K562 (cell line): Measurements from ENCODE around the gene UBXN2A. TPM values are rescaled to one million over a fixed set of nuclear protein-coding genes. Genes with fewer than 3 reads are reported as not detected.
A peak's percentile ranks its signal among the peaks of the same experiment; 100 is the strongest.

ENCODE experiments used
- ASH1L ChIP-seq: fragments of 450-650 bp; IDR thresholded peaks from 2 replicates; pipeline ENCODE4 v1.6.1; 2018; ENCODE audit warnings: borderline replicate concordance, mild to moderate bottlenecking, low read depth; ENCODE audit not compliant: partially characterized antibody
- CBX1 ChIP-seq: sonication (generic); IDR thresholded peaks from 2 replicates; pipeline ENCODE4 v1.6.1; 2016; ENCODE audit warnings: antibody characterized with exemption, low read depth, mild to moderate bottlenecking
- CREB1 ChIP-seq, 2 experiments: sonication (generic) in 1 of 2; formaldehyde crosslinking in 1 of 2; IDR thresholded peaks; 2 replicates each; pipeline versions ENCODE4 v1.6.1 to v1.8.0; 2012 to 2022; ENCODE audit warnings: inconsistent platforms in 1 of 2, mild to moderate bottlenecking in 1 of 2, missing genetic modification reagents in 1 of 2, moderate library complexity in 1 of 2
- CREM ChIP-seq: IDR thresholded peaks from 2 replicates; pipeline ENCODE4 v1.6.1; 2014; ENCODE audit warnings: antibody characterized with exemption, low read depth
- ETV1 ChIP-seq: fragments of 450-650 bp; conservative IDR thresholded peaks from 2 replicates; pipeline ENCODE4 v1.6.1; 2016; ENCODE audit warnings: missing genetic modification characterization, control low read depth, low read depth, missing compliant biosample characterization
- HDAC2 ChIP-seq: fragments of 450-650 bp; IDR thresholded peaks from 2 replicates; pipeline ENCODE4 v1.6.1; 2016; ENCODE audit warnings: mild to moderate bottlenecking
- HLTF ChIP-seq: fragments of 450-650 bp; IDR thresholded peaks from 2 replicates; pipeline ENCODE4 v1.6.1; 2016
- HMG20A ChIP-seq: fragments of 450-650 bp; formaldehyde crosslinking; conservative IDR thresholded peaks from 2 replicates; pipeline ENCODE4 v1.4.0; 2020; ENCODE audit warnings: mild to moderate bottlenecking, mixed read lengths
- HNRNPL ChIP-seq: fragments of 200-400 bp; formaldehyde crosslinking; IDR thresholded peaks from 2 replicates; pipeline ENCODE4 v1.6.1; 2017; ENCODE audit warnings: low read depth, mild to moderate bottlenecking, low read length
- KHSRP ChIP-seq: fragments of 450-650 bp; IDR thresholded peaks from 2 replicates; pipeline ENCODE4 v1.6.1; 2017
- NFIC ChIP-seq: fragments of 450-650 bp; IDR thresholded peaks from 2 replicates; pipeline ENCODE4 v1.6.1; 2017; ENCODE audit warnings: mild to moderate bottlenecking, inconsistent platforms
- POLR2A ChIP-seq: fragments of 450-650 bp; conservative IDR thresholded peaks from 2 replicates; pipeline ENCODE4 v1.6.1; 2016
- POLR2G ChIP-seq: fragments of 200-400 bp; formaldehyde crosslinking; IDR thresholded peaks from 2 replicates; pipeline ENCODE4 v1.6.1; 2017; ENCODE audit warnings: low read depth, mild to moderate bottlenecking, antibody characterized with exemption, low read length, moderate library complexity
- RFX7 ChIP-seq: fragments of 250-450 bp; sonication (Bioruptor Pico); IDR thresholded peaks from 2 replicates; pipeline ENCODE4 v1.5.1; 2021; ENCODE audit warnings: mild to moderate bottlenecking
- TFAP4 ChIP-seq: sonication (generic); formaldehyde crosslinking; IDR thresholded peaks from 2 replicates; pipeline ENCODE4 v1.8.0; 2022; ENCODE audit warnings: missing genetic modification reagents, mild to moderate bottlenecking, moderate library complexity, borderline replicate concordance
- ZFX ChIP-seq: sonication (generic); formaldehyde crosslinking; IDR thresholded peaks from 2 replicates; pipeline ENCODE4 v1.8.0; 2022; ENCODE audit warnings: mild to moderate bottlenecking, missing genetic modification reagents, moderate library complexity
- ZNF140 ChIP-seq: fragments of 250-450 bp; sonication (Bioruptor Pico); IDR thresholded peaks from 2 replicates; pipeline ENCODE4 v1.8.0; 2021; ENCODE audit warnings: moderate library complexity, mild to moderate bottlenecking, inconsistent platforms
- ZNF24 ChIP-seq: fragments of 450-650 bp; IDR thresholded peaks from 2 replicates; pipeline ENCODE4 v1.6.1; 2016
- polyA plus RNA-seq, 8 experiments: library from polyadenylated mRNA; depleted of rRNA in 4 of 8; stranded (reverse) in 5 of 8; unstranded in 3 of 8; fragments of >200 nt; fragmentation: Nextera tagmentation in 2 of 8; fragmentation: Illumina TruSeq in 1 of 8; extraction: Ambion mirVana in 2 of 8; extraction: Trizol in 1 of 8; gene quantifications; 2 replicates each; pipeline versions ENCODE4 v1.2.1 to v1.2.3, GENCODE V29; 2011 to 2014; ENCODE audit warnings: inconsistent platforms in 1 of 8, missing spikeins in 1 of 8
- total RNA-seq, 7 experiments: library from RNA; depleted of rRNA in 6 of 7; stranded (reverse); fragments of >200 nt in 6 of 7; fragmentation: Illumina TruSeq in 2 of 7; extraction: Trizol in 2 of 7; gene quantifications; 2 replicates each; pipeline versions ENCODE4 v1.2.1 to v1.2.3, GENCODE V29; 2011 to 2021; ENCODE audit warnings: low replicate concordance in 1 of 7

Gene UBXN2A
- total and polyA plus RNA-seq, 9 of the 15 experiments (the other 6 are each of a cell fraction or from before 2014, with no cell fraction given): 3.4 to 25.6 (median 16.0) TPM

GRCh38 chr2:24048769-24049484 lies 108.7 kb downstream of the UBXN2A start (continued):
- TF ChIP-seq CREB1 (IDR thresholded peaks at IDR 0.05) (no peak), CREB1 (CRISPR knock-in tag; IDR thresholded peaks at IDR 0.05) (no peak), TFAP4 (no peak), HMG20A (CRISPR knock-in tag) (no peak), POLR2A (no peak; the same call in 1 of the 2 replicates), ASH1L (no peak), HLTF (no peak), KHSRP (no peak), CBX1 (no peak), ZNF24 (peak; percentile 61), ETV1 (tag) (no peak), NFIC (peak; percentile 80), ZNF140 (no peak), POLR2G (no peak), HNRNPL (no peak), CREM (0 out of 2 replicates have a peak, but pooled peaks have one; percentile 4), HDAC2 (0 out of 2 replicates have a peak, but pooled peaks have one; percentile 22), ZFX (no peak), RFX7 (no peak)
